ENCODE data around the gene SORCS2. TPM values are rescaled to one million over a fixed set of nuclear protein-coding genes. Genes with fewer than 3 reads are reported as not detected.

SORCS2 gene
- total RNA-seq, 4 donors from 2014 or later, result 0.53 to 9.9 (median 0.90) TPM

DNA sequence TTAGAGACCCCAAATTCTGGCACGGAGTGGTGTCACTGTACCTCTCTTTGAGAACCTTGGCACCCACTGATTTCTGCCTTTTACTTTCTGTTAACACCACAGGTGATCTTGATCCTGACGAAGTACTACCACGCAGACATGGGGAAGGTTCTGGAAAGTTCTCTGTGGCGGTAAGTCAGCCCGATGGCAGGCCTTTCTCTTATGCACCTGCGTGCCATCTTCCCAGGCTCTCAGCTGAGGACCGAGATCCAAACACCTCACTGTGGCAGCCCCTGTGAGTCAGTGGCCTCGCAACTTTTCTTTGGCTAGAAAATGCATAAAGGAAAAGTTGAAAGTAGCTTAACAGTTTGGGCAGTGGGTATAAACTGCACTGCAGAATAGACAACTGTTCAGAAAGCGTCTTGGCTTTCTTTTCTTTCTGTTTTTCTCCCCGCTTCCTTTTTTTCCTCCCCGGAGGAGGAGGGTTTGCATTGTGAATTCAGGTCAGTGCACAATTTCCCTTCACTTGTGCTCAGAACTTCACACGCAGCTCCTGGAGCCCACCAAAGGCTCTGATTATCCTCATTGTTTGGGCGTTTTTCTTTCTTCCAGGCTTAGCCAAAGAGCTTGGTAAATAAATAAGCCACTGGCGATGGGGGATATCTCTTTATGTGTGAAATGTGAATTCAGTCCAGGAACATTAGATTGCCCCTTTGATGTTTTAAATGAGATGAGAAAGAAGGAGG, 204.0 kb downstream of the SORCS2 start:
- no peaks in the 10 kb centered on the region for H3K36me3 ChIP-seq
- no peak overlapping the region for H3K27ac ChIP-seq
- no peaks in the 10 kb centered on the region for H3K4me1 ChIP-seq
- H3K4me3 ChIP-seq, result no peak overlapping the region
- H3K27me3 ChIP-seq, result no peaks in the 10 kb centered on the region
- no peaks in the 10 kb centered on the region for H3K9me3 ChIP-seq
- no peak for TF ChIP-seq POLR2A (IDR thresholded peaks at IDR 0.05)
- TF ChIP-seq, protein P1, sequence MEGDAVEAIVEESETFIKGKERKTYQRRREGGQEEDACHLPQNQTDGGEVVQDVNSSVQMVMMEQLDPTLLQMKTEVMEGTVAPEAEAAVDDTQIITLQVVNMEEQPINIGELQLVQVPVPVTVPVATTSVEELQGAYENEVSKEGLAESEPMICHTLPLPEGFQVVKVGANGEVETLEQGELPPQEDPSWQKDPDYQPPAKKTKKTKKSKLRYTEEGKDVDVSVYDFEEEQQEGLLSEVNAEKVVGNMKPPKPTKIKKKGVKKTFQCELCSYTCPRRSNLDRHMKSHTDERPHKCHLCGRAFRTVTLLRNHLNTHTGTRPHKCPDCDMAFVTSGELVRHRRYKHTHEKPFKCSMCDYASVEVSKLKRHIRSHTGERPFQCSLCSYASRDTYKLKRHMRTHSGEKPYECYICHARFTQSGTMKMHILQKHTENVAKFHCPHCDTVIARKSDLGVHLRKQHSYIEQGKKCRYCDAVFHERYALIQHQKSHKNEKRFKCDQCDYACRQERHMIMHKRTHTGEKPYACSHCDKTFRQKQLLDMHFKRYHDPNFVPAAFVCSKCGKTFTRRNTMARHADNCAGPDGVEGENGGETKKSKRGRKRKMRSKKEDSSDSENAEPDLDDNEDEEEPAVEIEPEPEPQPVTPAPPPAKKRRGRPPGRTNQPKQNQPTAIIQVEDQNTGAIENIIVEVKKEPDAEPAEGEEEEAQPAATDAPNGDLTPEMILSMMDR (IDR thresholded peaks at IDR 0.05), result no peak
- peak in 1 of 3 donors; percentile 11 for DNase-seq

DNA sequence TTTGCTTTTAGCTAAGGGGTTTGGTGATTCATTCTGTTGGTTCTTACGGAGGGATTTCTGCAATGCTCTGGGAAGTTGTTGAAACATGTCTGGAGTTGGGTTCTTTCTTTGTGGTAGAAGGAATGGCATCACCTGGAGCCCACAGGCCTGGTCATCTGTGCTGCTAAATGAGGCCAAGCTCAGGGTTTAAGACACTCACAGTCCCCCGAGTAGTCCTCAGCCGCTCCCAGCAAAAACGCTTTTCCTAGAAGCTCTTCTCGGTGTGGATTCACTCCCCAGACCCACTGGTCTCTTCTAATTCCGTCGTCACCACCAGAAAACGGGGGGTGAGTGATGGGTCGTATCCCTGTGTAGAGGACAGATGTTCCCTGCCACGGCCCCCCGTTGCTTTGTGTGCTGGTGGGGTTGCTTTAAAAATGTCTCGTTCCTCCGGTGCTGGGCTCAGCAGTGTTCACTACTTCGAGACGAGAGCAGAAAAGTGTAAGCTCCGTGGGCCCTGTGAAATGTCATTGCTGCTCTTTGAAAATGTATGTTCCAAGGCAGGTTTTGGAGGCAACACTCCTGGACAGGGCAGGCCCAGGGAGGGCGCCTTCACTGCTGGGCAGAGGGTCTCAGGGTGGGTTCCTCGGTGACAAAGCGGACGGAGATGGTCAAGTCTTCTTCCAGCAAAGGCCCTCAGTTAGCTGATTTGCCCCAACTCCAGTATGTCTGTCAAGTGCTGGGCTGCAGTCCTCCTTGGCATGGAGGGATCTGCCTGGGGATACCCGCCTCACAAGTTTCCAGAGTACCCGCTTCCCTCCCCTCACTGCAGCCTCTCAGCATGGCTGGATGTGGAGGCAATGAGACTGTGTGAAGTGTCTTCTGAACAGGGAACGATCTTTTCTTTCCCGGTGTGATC, 205.1 kb downstream of the SORCS2 start:
- Histone ChIP-seq H3K9me3 (no peaks in the 10 kb centered on the region), H3K4me3 (no peak overlapping the region), H3K27me3 (no peaks in the 10 kb centered on the region), H3K36me3 (no peaks in the 10 kb centered on the region), H3K4me1 (no peaks in the 10 kb centered on the region), H3K27ac (no peak overlapping the region)
- TF ChIP-seq POLR2A (IDR thresholded peaks at IDR 0.05), result no peak
- TF ChIP-seq, protein P1 (IDR thresholded peaks at IDR 0.05), result no peak
- peak in 1 of 3 donors; percentile 27 for DNase-seq

DNA sequence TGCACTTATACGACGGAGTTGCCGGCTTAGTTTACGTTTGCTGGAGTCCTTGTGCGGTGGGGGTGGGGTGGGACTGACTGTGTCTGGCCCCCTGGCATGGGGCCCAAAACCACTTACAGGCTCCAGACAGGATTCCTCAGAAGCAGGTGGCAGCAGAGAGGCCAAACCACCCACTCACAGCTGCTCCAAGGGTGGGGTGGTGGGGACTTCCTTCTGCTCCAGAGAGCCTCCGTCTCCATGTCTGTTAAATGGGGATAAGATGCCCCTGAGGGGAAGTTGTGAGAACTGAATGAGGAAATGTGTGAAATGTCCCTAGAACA, 205.7 kb downstream of the SORCS2 start:
- Histone ChIP-seq H3K36me3 (no peaks in the 10 kb centered on the region), H3K4me1 (no peaks in the 10 kb centered on the region), H3K4me3 (no peak overlapping the region), H3K27me3 (no peaks in the 10 kb centered on the region), H3K27ac (no peak overlapping the region), H3K9me3 (no peaks in the 10 kb centered on the region)
- TF ChIP-seq, protein P1 (IDR thresholded peaks at IDR 0.05), result no peak
- no peak for TF ChIP-seq POLR2A (IDR thresholded peaks at IDR 0.05)
- DNase-seq, result peak in 2 of 3 donors; percentile 33 to 39

DNA sequence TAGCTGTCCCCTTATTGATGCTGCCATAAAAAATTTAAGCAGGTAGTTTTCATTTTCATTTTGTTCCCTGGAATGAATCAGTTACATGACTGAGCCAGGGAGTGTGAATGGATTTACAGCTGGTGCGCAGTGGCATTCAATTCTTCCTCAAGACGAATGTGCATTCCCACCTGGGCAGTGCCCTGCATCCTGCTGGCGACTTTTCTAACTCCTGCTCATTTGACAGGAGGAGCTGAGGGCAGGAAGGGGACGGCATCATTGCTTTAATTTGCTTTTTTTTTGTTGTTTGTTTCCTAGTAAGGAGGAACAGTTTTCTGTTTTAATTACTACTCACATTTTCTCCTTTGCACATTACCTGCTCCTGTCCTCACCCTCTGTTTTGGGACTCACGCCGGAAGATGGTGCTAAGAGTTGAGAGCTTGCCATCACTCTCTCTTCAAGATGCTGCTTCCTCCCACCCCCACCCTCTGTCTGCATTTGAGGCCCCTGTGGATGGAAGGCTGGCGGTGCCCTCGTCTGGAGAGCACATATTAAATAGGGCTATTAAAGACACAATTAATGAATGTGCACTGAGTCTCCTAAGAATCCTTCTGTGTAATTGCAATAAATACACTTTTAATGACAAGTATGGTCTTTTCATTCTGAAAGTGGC, 206.6 kb downstream of the SORCS2 start:
- TF ChIP-seq, protein P1 (IDR thresholded peaks at IDR 0.05), result no peak
- TF ChIP-seq POLR2A (IDR thresholded peaks at IDR 0.05), result no peak
- H3K4me3 ChIP-seq, result no peak overlapping the region
- H3K4me1 ChIP-seq, result no peaks in the 10 kb centered on the region
- H3K9me3 ChIP-seq, result no peaks in the 10 kb centered on the region
- no peaks in the 10 kb centered on the region for H3K27me3 ChIP-seq
- no peaks in the 10 kb centered on the region for H3K36me3 ChIP-seq
- peak in 1 of 3 donors; percentile 22 for DNase-seq
- no peak overlapping the region for H3K27ac ChIP-seq

DNA sequence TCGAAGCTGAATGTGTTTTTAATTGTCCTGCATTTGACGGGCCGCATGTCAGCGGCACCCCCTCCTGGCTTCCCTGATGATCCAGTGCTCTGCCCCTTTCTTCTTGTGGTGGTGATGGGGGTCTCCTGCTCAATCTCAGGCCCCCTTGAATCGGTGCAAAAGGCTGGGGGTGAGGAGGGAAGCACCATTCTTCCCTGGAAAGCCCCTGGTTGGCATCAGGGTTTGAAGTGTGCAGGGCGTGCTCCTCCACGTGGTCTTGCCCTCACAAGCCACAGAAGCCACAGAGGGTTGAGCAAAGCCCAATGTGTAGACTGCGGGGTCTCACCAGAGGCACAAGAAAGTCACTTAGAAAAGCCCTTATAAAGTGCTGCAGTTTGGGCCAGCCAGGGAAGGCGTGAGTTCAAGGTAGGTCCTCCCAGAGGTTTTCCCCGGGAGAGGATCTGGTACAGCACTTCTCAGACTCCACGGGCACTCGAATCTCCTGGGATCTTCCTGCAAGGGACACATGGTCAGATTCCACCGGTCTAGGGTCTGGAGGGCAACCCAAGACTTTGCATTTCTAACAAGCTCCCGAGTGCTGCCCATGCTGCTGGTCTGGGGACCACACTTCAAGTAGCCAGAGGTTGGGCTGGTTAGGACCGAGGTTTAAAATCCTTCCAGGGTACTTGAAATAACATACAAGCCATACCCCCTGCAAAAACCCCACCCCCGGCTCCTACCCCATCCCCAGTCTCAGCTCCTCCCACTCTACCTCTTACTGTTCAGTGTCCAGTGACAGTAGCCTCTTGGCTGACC, 207.3 kb downstream of the SORCS2 start:
- H3K4me3 ChIP-seq, result no peak overlapping the region
- H3K27ac ChIP-seq, result no peak overlapping the region
- no peak for TF ChIP-seq POLR2A (IDR thresholded peaks at IDR 0.05)
- TF ChIP-seq, protein P1 (IDR thresholded peaks at IDR 0.05), result no peak

More for the DNA sequence above, 207.3 kb downstream of the SORCS2 start:
- H3K27me3 ChIP-seq, result no peaks in the 10 kb centered on the region
- H3K9me3 ChIP-seq, result no peaks in the 10 kb centered on the region
- peak in 1 of 3 donors; percentile 22 for DNase-seq
- no peaks in the 10 kb centered on the region for H3K4me1 ChIP-seq
- H3K36me3 ChIP-seq, result no peaks in the 10 kb centered on the region

Measured in Peyer's patch (tissue), 4 donors.